ENCODE results near the gene COMT.

Gene COMT

DNA sequence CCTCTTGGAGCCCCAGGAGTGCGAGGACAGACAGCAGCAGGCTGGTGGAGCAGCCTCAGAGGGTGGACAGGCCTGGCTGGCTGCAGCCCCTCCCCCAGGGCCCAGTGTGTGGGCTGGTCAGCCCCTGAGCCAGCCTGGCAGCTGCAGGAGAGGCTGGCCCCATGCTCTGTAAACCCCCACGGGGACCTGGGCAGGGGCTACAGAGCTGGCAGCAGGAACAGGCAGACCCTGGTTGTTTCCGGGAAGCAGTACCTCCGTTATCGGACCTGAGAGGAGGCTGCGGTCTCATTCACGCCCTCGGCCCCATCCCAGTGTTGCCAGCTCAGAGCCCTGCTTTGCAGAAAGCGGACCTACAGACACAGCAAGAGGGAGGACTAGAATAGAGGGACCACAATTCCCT lies 38.5 kb upstream of the COMT start:
- Histone ChIP-seq H3K27ac (no peak overlapping the region), H2AFZ (ENCODE audit: low read depth) (no peak overlapping the region), H3K4me3 (IDR thresholded peaks at IDR 0.05; ENCODE audit: insufficient read depth, low read depth, low read length) (no peak overlapping the region), H3K36me3 (ENCODE audit: insufficient read depth) (no peaks in the 10 kb centered on the region), H4K20me1 (ENCODE audit: insufficient read depth) (no peaks in the 10 kb centered on the region), H3K27me3 (ENCODE audit: insufficient read depth, low read depth) (no peaks in the 10 kb centered on the region), H3K79me2 (ENCODE audit: insufficient read depth, low read depth) (no peaks in the 10 kb centered on the region), H3K4me2 (no peak overlapping the region), H3K9ac (no peak overlapping the region), H3K4me1 (ENCODE audit: low read depth, poor library complexity, severe bottlenecking) (no peaks in the 10 kb centered on the region)
- TF ChIP-seq, protein P1, sequence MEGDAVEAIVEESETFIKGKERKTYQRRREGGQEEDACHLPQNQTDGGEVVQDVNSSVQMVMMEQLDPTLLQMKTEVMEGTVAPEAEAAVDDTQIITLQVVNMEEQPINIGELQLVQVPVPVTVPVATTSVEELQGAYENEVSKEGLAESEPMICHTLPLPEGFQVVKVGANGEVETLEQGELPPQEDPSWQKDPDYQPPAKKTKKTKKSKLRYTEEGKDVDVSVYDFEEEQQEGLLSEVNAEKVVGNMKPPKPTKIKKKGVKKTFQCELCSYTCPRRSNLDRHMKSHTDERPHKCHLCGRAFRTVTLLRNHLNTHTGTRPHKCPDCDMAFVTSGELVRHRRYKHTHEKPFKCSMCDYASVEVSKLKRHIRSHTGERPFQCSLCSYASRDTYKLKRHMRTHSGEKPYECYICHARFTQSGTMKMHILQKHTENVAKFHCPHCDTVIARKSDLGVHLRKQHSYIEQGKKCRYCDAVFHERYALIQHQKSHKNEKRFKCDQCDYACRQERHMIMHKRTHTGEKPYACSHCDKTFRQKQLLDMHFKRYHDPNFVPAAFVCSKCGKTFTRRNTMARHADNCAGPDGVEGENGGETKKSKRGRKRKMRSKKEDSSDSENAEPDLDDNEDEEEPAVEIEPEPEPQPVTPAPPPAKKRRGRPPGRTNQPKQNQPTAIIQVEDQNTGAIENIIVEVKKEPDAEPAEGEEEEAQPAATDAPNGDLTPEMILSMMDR (conservative IDR thresholded peaks at IDR 0.05; ENCODE audit: low read depth, low read length): no peak

DNA sequence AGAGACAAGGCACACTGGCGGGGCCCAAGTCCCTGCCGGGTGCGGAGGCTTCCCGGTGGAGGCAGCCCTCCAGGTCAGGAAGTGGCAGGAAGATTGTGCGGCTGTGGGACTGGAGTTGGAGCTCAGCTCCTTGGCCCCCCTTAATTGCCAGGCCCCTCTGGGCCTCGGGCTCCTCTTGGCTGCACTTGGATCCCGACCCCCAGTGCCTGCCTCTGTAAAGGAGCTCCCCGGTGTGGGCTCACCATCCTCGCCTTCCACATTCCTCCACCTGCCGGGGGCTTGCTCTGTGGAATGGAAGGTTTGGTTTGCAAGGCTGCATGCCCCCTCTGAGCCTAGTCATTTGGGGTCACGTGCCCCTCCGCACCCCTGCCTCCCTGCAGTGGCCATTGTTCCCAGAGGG lies 38.1 kb upstream of the COMT start:
- no peak overlapping the region for H3K4me2 ChIP-seq
- H3K27me3 ChIP-seq (ENCODE audit: insufficient read depth, low read depth): no peaks in the 10 kb centered on the region
- no peaks in the 10 kb centered on the region for H4K20me1 ChIP-seq (ENCODE audit: insufficient read depth)
- H3K4me3 ChIP-seq (IDR thresholded peaks at IDR 0.05; ENCODE audit: insufficient read depth, low read depth, low read length): no peak overlapping the region
- H2AFZ ChIP-seq (ENCODE audit: low read depth): no peak overlapping the region
- TF ChIP-seq, protein P1 (conservative IDR thresholded peaks at IDR 0.05; ENCODE audit: low read depth, low read length): no peak
- no peaks in the 10 kb centered on the region for H3K36me3 ChIP-seq (ENCODE audit: insufficient read depth)
- H3K9ac ChIP-seq: no peak overlapping the region
- no peak overlapping the region for H3K27ac ChIP-seq
- H3K79me2 ChIP-seq (ENCODE audit: insufficient read depth, low read depth): no peaks in the 10 kb centered on the region
- no peaks in the 10 kb centered on the region for H3K4me1 ChIP-seq (ENCODE audit: low read depth, poor library complexity, severe bottlenecking)

DNA sequence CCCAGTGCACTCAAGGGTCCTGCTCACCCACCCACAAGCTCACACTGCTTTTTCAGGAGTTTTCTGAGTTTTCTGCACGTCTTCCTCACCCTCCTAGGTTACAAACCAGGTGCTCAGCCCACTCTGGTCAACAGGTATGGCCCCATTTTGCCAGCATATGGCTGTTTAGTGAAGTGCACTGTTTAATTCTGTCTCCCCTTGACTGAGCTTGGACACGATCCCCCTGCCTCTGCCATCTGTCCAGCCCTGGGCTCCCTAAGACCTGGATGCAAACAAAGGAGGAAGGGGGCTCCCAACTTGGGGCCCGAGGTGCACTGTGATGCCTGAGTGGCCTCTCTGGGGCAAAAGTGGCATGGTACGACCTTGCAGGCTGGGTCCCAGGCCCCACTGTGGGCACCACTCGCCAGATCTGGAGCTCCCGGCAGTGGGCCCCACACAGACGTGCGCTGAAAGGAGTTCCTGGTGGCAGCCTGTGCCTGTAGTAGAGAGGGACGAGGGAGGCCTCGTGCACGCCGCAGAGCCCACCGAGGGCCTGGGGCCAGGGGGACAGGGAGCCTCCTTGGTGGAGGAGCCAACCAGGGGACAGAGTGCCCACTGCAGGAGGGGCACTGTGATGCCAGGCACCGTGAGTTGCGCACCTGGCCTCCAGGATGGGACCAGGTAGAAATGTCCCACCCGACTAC lies 37.3 kb upstream of the COMT start:
- Histone ChIP-seq H3K4me3 (IDR thresholded peaks at IDR 0.05; ENCODE audit: insufficient read depth, low read depth, low read length) (no peak overlapping the region), H4K20me1 (ENCODE audit: insufficient read depth) (no peaks in the 10 kb centered on the region), H3K9ac (no peak overlapping the region), H3K27ac (no peak overlapping the region), H3K4me2 (no peak overlapping the region), H2AFZ (ENCODE audit: low read depth) (no peak overlapping the region), H3K36me3 (ENCODE audit: insufficient read depth) (no peaks in the 10 kb centered on the region), H3K27me3 (ENCODE audit: insufficient read depth, low read depth) (no peaks in the 10 kb centered on the region), H3K4me1 (ENCODE audit: low read depth, poor library complexity, severe bottlenecking) (no peaks in the 10 kb centered on the region), H3K79me2 (ENCODE audit: insufficient read depth, low read depth) (no peaks in the 10 kb centered on the region)
- TF ChIP-seq, protein P1 (conservative IDR thresholded peaks at IDR 0.05; ENCODE audit: low read depth, low read length): no peak

DNA sequence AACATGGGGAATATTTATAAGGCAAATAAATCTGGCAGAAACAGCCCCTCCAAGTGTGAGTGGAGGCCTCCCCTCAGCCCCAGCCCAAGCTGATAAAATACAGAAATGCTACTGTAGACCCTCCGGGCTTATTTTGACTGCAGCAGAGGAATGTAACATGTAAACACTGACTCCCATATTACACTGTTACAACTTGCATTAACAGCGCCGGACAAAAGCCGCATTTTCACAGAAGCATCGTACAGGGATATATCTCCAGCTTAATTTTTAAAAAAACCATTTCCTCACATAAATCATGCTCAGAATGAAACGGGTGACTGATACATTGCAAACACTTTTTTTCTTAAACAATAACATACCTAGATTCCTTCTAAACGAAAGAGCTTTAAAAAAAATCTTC lies 36.6 kb upstream of the COMT start:
- no peak overlapping the region for H3K4me3 ChIP-seq (IDR thresholded peaks at IDR 0.05; ENCODE audit: insufficient read depth, low read depth, low read length)
- TF ChIP-seq, protein P1 (conservative IDR thresholded peaks at IDR 0.05; ENCODE audit: low read depth, low read length): no peak
- H3K27ac ChIP-seq: no peak overlapping the region
- H3K4me1 ChIP-seq (ENCODE audit: low read depth, poor library complexity, severe bottlenecking): no peaks in the 10 kb centered on the region
- no peaks in the 10 kb centered on the region for H4K20me1 ChIP-seq (ENCODE audit: insufficient read depth)
- no peak overlapping the region for H3K4me2 ChIP-seq
- no peaks in the 10 kb centered on the region for H3K36me3 ChIP-seq (ENCODE audit: insufficient read depth)
- no peaks in the 10 kb centered on the region for H3K79me2 ChIP-seq (ENCODE audit: insufficient read depth, low read depth)
- H3K9ac ChIP-seq: no peak overlapping the region
- no peaks in the 10 kb centered on the region for H3K27me3 ChIP-seq (ENCODE audit: insufficient read depth, low read depth)
- no peak overlapping the region for H2AFZ ChIP-seq (ENCODE audit: low read depth)

Measured in KMS-11 (cell line).